Uterus (tissue), 4 donors: ENCODE measurements around the gene LIG1. TPM values are rescaled to one million over a fixed set of nuclear protein-coding genes. Genes with fewer than 3 reads are reported as not detected.
"Not testable (repeated sequence)": the region's sequence is repeated elsewhere in the genome, so short reads cannot be mapped to it uniquely, and the experiment has no call there.

Source experiments
- DNase-seq, 2 donors: peaks; one replicate each; pipeline ENCODE4 v3.0.0-alpha.2; 2019 to 2020
- H3K27ac ChIP-seq, 2 donors: fragments of 200-600 bp; sonication (generic); 1 replicate in 1 of 2; 2 replicates in 1 of 2; pipeline ENCODE4 v1.5.1; 2016 to 2018
- H3K27me3 ChIP-seq, 2 donors: fragments of 200-600 bp; sonication (generic); one replicate each; pipeline ENCODE4 v1.5.1; 2018 to 2019; ENCODE audit warnings: control low read depth in 1 of 2
- H3K36me3 ChIP-seq, 2 donors: fragments of 200-600 bp; sonication (generic); one replicate each; pipeline ENCODE4 v1.5.1; 2019; ENCODE audit warnings: control low read depth in 1 of 2
- H3K4me1 ChIP-seq, 2 donors: fragments of 200-600 bp; sonication (generic); one replicate each; pipeline ENCODE4 v1.5.1; 2018 to 2019; ENCODE audit warnings: control low read depth in 1 of 2
- H3K4me3 ChIP-seq, 2 donors: fragments of 200-600 bp; sonication (generic); 1 replicate in 1 of 2; 2 replicates in 1 of 2; pipeline ENCODE4 v1.5.1; 2018 to 2019; ENCODE audit warnings: mild to moderate bottlenecking in 1 of 2
- H3K9me3 ChIP-seq, 2 donors: fragments of 200-600 bp; sonication (generic); one replicate each; pipeline ENCODE4 v1.5.1; 2019; ENCODE audit warnings: control low read depth in 1 of 2
- CTCF ChIP-seq, 4 experiments: fragments of 200-600 bp in 2 of 4; fragments of 450-650 bp in 2 of 4; sonication (generic) in 2 of 4; IDR thresholded peaks; one replicate each; pipeline ENCODE4 v1.5.1; 2016 to 2019; ENCODE audit warnings: antibody characterized with exemption in 4 of 4, mild to moderate bottlenecking in 2 of 4, moderate library complexity in 1 of 4
- POLR2A ChIP-seq, 2 donors: fragments of 450-650 bp; IDR thresholded peaks; one replicate each; pipeline ENCODE4 v1.6.1; 2016; ENCODE audit warnings: antibody characterized with exemption in 2 of 2, mild to moderate bottlenecking in 1 of 2, moderate library complexity in 1 of 2
- intact Hi-C: fragments of 100-400 bp; cut with DNase I; formaldehyde crosslinking; loops from one replicate; pipeline ENCODE4 v1.15.1; 2023; ENCODE audit warnings: low total_unique reads
- total RNA-seq, 4 donors: library from RNA; depleted of rRNA in 3 of 4; stranded (reverse); fragments of >200 nt in 3 of 4; gene quantifications; one replicate each; pipeline versions ENCODE4 v1.1.0 to v1.2.4, GENCODE V29; 2014 to 2023
- donor health status: DM: yes; HTN: yes; CAD: no.

Gene LIG1
- total RNA-seq, 4 donors from 2014 or later: 5.9 to 96.1 (median 28.1) TPM

- no peak for DNase-seq
- intact Hi-C loops: no loop called here
- no peaks in the 10 kb centered on the region for H3K27me3 ChIP-seq
- TF ChIP-seq POLR2A (IDR thresholded peaks at IDR 0.05): no peak
- no peak overlapping the region for H3K27ac ChIP-seq
- no peaks in the 10 kb centered on the region for H3K36me3 ChIP-seq
- no peaks in the 10 kb centered on the region for H3K4me1 ChIP-seq
- H3K9me3 ChIP-seq: no peaks in the 10 kb centered on the region
- no peak overlapping the region for H3K4me3 ChIP-seq
Measured at GRCh38 chr19:48095612-48096175, 74.5 kb downstream of the LIG1 start.

DNA sequence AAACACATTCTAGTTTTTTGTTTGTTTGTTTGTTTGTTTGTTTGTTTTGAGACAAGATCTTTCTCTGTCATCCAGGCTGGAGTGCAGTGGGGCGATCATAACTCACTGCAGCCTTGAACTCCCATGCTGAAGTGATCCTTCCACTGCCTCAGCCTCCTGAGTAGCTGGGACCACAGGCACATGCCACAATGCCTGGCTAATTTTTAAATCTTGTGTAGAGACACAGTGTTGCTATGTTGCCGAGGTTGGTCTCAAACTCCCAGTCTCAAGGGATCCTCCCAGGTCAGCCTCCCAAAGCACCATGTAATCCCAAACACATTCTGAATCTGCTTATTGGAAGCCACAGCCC, 75.3 kb downstream of the LIG1 start:
- TF ChIP-seq POLR2A (IDR thresholded peaks at IDR 0.05) (no peak), CTCF (IDR thresholded peaks at IDR 0.05) (no peak)
- intact Hi-C loops: no loop called here
- H3K36me3 ChIP-seq: no peaks in the 10 kb centered on the region
- no peaks in the 10 kb centered on the region for H3K27me3 ChIP-seq
- no peak overlapping the region for H3K4me3 ChIP-seq
- no peaks in the 10 kb centered on the region for H3K9me3 ChIP-seq
- H3K27ac ChIP-seq: no peak overlapping the region
- H3K4me1 ChIP-seq: no peaks in the 10 kb centered on the region
- DNase-seq: no peak

DNA sequence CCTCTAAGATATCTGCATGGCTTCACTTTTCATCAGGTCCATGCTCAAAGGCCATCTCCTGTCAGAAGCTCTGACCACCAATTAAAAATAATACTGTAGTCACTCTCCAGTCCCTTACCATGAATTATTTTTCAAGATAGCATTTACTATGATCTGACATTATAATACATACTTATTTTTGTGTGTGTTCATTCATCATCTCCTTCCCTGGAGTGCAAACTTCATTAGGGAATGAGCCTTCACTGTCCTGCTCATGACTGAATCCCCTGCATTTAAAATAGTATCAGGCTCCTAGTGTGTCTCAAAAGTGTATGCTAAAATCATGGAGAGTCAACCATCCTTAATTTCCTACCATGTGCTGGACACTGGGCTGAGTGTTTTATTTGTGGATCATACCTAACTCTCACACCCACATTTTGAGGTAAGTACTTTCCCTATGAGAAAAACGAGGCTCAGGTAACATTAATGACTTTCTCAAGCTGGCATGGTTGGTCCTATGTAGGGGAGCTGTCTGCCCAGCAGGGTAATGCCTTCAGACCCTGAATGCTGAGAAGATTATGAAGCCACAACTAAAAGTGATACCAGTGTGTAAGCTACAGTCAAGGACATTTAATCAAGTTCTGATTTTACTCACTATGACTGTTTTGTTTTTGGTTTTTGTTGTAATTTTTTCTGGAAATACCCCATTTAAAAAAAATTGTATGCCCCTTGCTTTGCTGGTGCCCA, 75.9 kb downstream of the LIG1 start:
- no peak overlapping the region for H3K4me3 ChIP-seq
- TF ChIP-seq CTCF (IDR thresholded peaks at IDR 0.05) (no peak), POLR2A (IDR thresholded peaks at IDR 0.05) (no peak)
- intact Hi-C loops: no loop called here
- H3K4me1 ChIP-seq: no peaks in the 10 kb centered on the region
- no peaks in the 10 kb centered on the region for H3K9me3 ChIP-seq
- H3K27me3 ChIP-seq: no peaks in the 10 kb centered on the region
- H3K36me3 ChIP-seq: no peaks in the 10 kb centered on the region
- no peak overlapping the region for H3K27ac ChIP-seq
- no peak for DNase-seq

- DNase-seq, H3K36me3 ChIP-seq, H3K4me3 ChIP-seq, intact Hi-C loops, H3K27ac ChIP-seq, H3K9me3 ChIP-seq, H3K4me1 ChIP-seq, H3K27me3 ChIP-seq: not testable (repeated sequence)
Measured at GRCh38 chr19:48091111-48091718, 78.9 kb downstream of the LIG1 start.

- intact Hi-C loops: no loop called here
- Histone ChIP-seq H3K36me3 (no peaks in the 10 kb centered on the region), H3K4me3 (no peak overlapping the region), H3K27me3 (no peaks in the 10 kb centered on the region), H3K4me1 (no peaks in the 10 kb centered on the region), H3K27ac (no peak overlapping the region), H3K9me3 (no peaks in the 10 kb centered on the region)
- no peak for TF ChIP-seq POLR2A (IDR thresholded peaks at IDR 0.05)
- TF ChIP-seq CTCF (IDR thresholded peaks at IDR 0.05): no peak
- DNase-seq: no peak
Measured at GRCh38 chr19:48090281-48090802, 79.8 kb downstream of the LIG1 start.

DNA sequence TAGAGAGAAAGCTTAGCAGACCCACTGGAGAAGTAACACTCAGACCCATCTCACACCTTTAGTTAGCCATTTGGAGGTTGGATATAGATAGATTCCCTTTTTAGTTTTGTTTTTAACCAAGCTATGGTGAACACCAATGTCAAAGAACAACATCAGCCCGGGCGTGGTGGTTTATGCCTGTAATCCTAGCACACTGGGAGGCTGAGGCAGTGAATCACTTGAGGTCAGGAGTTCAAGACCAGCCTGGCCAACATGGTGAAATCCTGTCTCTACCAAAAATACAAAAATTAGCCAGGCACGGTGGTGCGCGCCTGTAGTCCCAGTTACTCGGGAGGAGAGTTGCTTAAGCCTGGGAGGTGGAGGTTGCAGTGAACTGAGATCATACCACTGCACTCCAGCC, 81.2 kb downstream of the LIG1 start:
- H3K4me3 ChIP-seq, H3K36me3 ChIP-seq, H3K9me3 ChIP-seq, DNase-seq, H3K27me3 ChIP-seq, H3K4me1 ChIP-seq, intact Hi-C loops, H3K27ac ChIP-seq: not testable (repeated sequence)
